Transverse colon (tissue), 3 donors: Measurements from ENCODE around the gene THAP7.

ENCODE experiments used
- CTCF ChIP-seq, 5 experiments: fragments of 200-600 bp in 3 of 5; fragments of 450-650 bp in 2 of 5; sonication (generic) in 3 of 5; IDR thresholded peaks; 1 replicate in 2 of 5; 2 replicates in 3 of 5; pipeline ENCODE4 v1.5.1; 2016 to 2017; ENCODE audit warnings: antibody characterized with exemption in 5 of 5, inconsistent platforms in 3 of 5, mild to moderate bottlenecking in 2 of 5, moderate library complexity in 1 of 5
- EP300 ChIP-seq: sonication (generic); formaldehyde crosslinking; IDR thresholded peaks from one replicate; pipeline ENCODE4 v1.6.1; 2017; ENCODE audit warnings: antibody characterized with exemption, low read depth
- POLR2A ChIP-seq: fragments of 450-650 bp; IDR thresholded peaks from one replicate; pipeline ENCODE4 v1.6.1; 2016; ENCODE audit warnings: antibody characterized with exemption, mild to moderate bottlenecking, moderate library complexity

DNA sequence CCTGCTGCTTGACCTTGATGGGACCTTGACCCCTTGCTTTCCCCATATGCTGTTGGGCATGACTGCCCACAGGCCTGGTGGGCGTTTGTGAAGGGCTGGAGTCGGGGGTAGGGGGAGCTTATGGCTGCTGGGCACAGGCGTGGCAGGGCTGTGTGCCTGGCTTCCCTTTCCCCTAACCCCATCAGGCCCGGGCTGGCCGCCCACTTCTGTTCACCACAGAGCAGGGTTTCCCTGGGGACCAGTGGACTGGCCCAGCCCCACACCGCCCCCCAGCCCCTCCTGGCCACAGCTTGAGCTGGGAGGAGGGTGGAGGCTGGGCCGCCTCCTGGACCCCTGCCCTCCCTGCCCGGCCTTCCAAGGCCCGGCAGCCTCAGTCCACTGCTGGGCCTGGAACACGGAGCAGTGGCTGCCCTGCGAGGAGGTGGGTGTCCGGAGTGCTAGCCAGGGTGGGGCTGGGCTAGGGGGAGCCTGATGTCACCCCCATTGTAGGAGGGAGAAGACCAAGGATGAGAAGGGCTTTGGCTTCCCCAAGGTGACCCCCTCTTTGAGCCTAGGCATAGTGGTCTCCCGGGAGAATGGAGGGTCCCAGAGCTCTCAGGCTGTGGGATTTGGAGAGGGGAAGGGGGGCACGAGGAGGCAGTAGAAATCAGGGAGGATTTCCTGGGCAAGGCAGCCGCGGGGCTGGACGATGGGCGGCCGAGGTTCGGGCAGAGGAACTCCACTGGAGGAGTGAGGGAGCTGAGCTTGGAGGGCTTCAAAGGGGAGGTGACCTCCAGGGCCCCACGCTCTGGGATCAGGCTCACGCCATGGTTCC, 34.8 kb downstream of the THAP7 start, which contains the start of gene AIFM3:
- TF ChIP-seq EP300 (no peak), POLR2A (no peak), CTCF (IDR thresholded peaks at IDR 0.05) (no peak)
